Activated gamma-delta T cell (primary cell): ENCODE measurements around the gene HSD17B8.

Experiments
- DNase-seq: peaks from one replicate; lab custom pipeline; 2025; lab: John Stamatoyannopoulos, UW

The HSD17B8 gene

GRCh38 chr6:33241968-33242367 lies 37.5 kb downstream of the HSD17B8 start:
- no peak for DNase-seq

GRCh38 chr6:33243476-33243875 lies 39.0 kb downstream of the HSD17B8 start:
- DNase-seq, result no peak

GRCh38 chr6:33247977-33248642 lies 43.7 kb downstream of the HSD17B8 start:
- DNase-seq, result peak; percentile 39

- DNase-seq, result no peak
Measured at GRCh38 chr6:33248643-33248931, 44.1 kb downstream of the HSD17B8 start.

GRCh38 chr6:33248932-33249731 lies 44.7 kb downstream of the HSD17B8 start:
- DNase-seq, result peak; percentile 83

GRCh38 chr6:33249732-33250630 lies 45.5 kb downstream of the HSD17B8 start:
- no peak for DNase-seq

GRCh38 chr6:33250731-33251130 lies 46.3 kb downstream of the HSD17B8 start:
- no peak for DNase-seq

- DNase-seq, result no peak
Measured at GRCh38 chr6:33251395-33252012, 47.0 kb downstream of the HSD17B8 start.

GRCh38 chr6:33252759-33253158 lies 48.3 kb downstream of the HSD17B8 start:
- no peak for DNase-seq

- DNase-seq, result no peak
Measured at GRCh38 chr6:33254591-33254990, 50.1 kb downstream of the HSD17B8 start.
